Smooth muscle cell (in vitro differentiated cells): Measurements from ENCODE around the gene S100A16. TPM values are rescaled to one million over a fixed set of nuclear protein-coding genes. Genes with fewer than 3 reads are reported as not detected.

Experiments
- DNase-seq: peaks from one replicate; lab custom pipeline; 2025; ENCODE audit not compliant: unreplicated experiment; lab: John Stamatoyannopoulos, UW
- H2AFZ ChIP-seq: fragments of 200-600 bp; sonication (generic); 2 replicates; pipeline ENCODE4 v1.6.0; 2016; ENCODE audit warnings: antibody characterized with exemption, low read depth, mild to moderate bottlenecking
- H3F3A ChIP-seq: fragments of 200-600 bp; sonication (generic); 2 replicates; pipeline ENCODE4 v1.6.0; 2017; ENCODE audit warnings: antibody characterized with exemption, low read depth
- H3K27ac ChIP-seq: fragments of 200-600 bp; sonication (generic); 2 replicates; pipeline ENCODE4 v1.5.1; 2016; ENCODE audit warnings: low read depth, mild to moderate bottlenecking
- H3K27me3 ChIP-seq: fragments of 200-600 bp; sonication (generic); 2 replicates; pipeline ENCODE4 v1.6.1; 2016; ENCODE audit warnings: low read depth, mild to moderate bottlenecking
- H3K36me3 ChIP-seq: fragments of 200-600 bp; sonication (generic); 2 replicates; pipeline ENCODE4 v1.5.1; 2016; ENCODE audit warnings: low read depth
- H3K4me1 ChIP-seq: fragments of 200-600 bp; sonication (generic); 2 replicates; pipeline ENCODE4 v1.5.1; 2016; ENCODE audit warnings: low read depth
- H3K4me2 ChIP-seq: fragments of 200-600 bp; sonication (generic); 2 replicates; pipeline ENCODE4 v1.6.0; 2016; ENCODE audit warnings: mild to moderate bottlenecking
- H3K4me3 ChIP-seq: fragments of 200-600 bp; sonication (generic); 2 replicates; pipeline ENCODE4 v1.5.1; 2016; ENCODE audit warnings: mild to moderate bottlenecking
- H3K79me2 ChIP-seq: fragments of 200-600 bp; sonication (generic); 2 replicates; pipeline ENCODE4 v1.6.0; 2016; ENCODE audit warnings: low read depth, mild to moderate bottlenecking
- H3K9ac ChIP-seq: fragments of 200-600 bp; sonication (generic); 2 replicates; pipeline ENCODE4 v1.6.0; 2016; ENCODE audit warnings: low read depth
- H3K9me3 ChIP-seq: fragments of 200-600 bp; sonication (generic); replicated peaks from 2 replicates; pipeline ENCODE4 v1.5.1; 2016; ENCODE audit warnings: low read depth
- H4K20me1 ChIP-seq: fragments of 200-600 bp; sonication (generic); 2 replicates; pipeline ENCODE4 v1.6.0; 2016; ENCODE audit warnings: low read depth
- WGBS: methylation state at CpG from one replicate; pipeline ENCODE4 v1.1.7; 2016; ENCODE audit warnings: low lambda C conversion rate; 5-methylcytosine and 5-hydroxymethylcytosine counted together
- polyA plus RNA-seq: library from polyadenylated mRNA; unstranded; fragments of >200 nt; fragmentation: Nextera tagmentation; extraction: Ambion mirVana; gene quantifications from 2 replicates; pipeline ENCODE4 v1.2.1, GENCODE V29; 2016
- total RNA-seq: library from RNA; depleted of rRNA; stranded (reverse); fragments of >200 nt; gene quantifications from 2 replicates; pipeline ENCODE4 v1.2.3, GENCODE V29; 2014
- TF ChIP-seq, protein P1 (sequence below): fragments of 200-600 bp; sonication (generic); IDR thresholded peaks from 2 replicates; pipeline ENCODE4 v1.5.1; 2017; ENCODE audit warnings: borderline replicate concordance, mild to moderate bottlenecking, antibody characterized with exemption; ENCODE audit not compliant: insufficient read depth, poor library complexity, severe bottlenecking

The S100A16 gene
- total and polyA plus RNA-seq, 2 experiments from 2014 or later, result 238 to 302 TPM

DNA sequence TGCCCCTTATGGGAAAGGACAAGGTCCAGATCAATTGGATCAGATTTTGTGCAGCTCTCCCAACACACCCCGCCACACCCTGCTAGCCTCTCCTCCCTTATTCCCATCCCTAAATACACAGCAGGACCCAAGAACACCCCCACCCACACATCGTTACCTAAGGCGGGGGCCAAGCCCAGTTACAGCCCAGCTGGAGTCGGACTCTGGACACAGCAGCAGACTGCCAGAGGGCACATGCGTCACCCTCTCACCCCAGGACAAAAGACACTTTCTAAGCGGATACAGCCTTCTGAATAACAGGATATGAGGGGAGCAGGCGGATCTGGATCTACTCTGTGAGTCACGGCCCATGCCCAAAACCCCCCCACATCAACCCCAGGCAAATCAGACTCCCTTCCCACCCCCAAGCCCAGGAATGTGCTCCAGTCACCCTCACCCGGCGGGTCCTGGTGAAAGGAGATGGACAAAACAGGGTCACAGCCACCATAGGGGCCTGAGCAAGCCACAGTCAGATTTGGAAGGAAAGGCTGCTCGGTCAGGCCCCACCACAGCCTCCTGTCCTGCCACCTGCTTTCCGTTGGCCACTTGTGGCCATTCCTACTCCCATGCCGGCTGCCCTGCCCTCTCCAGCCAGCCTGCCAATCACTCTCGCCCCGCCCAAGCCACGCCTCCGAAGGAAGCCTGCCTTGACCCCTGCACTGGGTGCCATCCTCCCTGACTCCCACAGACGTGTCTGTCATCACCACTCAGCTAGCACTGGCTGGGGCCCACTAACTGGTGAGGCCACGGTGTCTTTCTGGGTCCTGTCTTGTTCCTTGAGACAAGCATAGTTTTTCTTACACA, 4.0 kb downstream of the S100A16 start:
- Histone ChIP-seq H3K36me3 (no peaks in the 10 kb centered on the region), H2AFZ (peak overlapping the region; percentile 0), H3K79me2 (peaks cover 33% of the 10 kb centered on the region), H3K27me3 (no peaks in the 10 kb centered on the region), H4K20me1 (no peaks in the 10 kb centered on the region), H3K27ac (peak overlapping the region; percentile 93), H3K4me3 (peak overlapping the region; percentile 24), H3K9ac (peak overlapping the region; percentile 81), H3K4me1 (peaks cover 47% of the 10 kb centered on the region), H3F3A (peaks cover 16% of the 10 kb centered on the region), H3K9me3 (no peaks in the 10 kb centered on the region), H3K4me2 (peak overlapping the region; percentile 99)
- TF ChIP-seq, protein P1, sequence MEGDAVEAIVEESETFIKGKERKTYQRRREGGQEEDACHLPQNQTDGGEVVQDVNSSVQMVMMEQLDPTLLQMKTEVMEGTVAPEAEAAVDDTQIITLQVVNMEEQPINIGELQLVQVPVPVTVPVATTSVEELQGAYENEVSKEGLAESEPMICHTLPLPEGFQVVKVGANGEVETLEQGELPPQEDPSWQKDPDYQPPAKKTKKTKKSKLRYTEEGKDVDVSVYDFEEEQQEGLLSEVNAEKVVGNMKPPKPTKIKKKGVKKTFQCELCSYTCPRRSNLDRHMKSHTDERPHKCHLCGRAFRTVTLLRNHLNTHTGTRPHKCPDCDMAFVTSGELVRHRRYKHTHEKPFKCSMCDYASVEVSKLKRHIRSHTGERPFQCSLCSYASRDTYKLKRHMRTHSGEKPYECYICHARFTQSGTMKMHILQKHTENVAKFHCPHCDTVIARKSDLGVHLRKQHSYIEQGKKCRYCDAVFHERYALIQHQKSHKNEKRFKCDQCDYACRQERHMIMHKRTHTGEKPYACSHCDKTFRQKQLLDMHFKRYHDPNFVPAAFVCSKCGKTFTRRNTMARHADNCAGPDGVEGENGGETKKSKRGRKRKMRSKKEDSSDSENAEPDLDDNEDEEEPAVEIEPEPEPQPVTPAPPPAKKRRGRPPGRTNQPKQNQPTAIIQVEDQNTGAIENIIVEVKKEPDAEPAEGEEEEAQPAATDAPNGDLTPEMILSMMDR, result no peak
- 11% methylated on average over 19 of the region's 19 CpGs for WGBS
- no peak for DNase-seq

DNA sequence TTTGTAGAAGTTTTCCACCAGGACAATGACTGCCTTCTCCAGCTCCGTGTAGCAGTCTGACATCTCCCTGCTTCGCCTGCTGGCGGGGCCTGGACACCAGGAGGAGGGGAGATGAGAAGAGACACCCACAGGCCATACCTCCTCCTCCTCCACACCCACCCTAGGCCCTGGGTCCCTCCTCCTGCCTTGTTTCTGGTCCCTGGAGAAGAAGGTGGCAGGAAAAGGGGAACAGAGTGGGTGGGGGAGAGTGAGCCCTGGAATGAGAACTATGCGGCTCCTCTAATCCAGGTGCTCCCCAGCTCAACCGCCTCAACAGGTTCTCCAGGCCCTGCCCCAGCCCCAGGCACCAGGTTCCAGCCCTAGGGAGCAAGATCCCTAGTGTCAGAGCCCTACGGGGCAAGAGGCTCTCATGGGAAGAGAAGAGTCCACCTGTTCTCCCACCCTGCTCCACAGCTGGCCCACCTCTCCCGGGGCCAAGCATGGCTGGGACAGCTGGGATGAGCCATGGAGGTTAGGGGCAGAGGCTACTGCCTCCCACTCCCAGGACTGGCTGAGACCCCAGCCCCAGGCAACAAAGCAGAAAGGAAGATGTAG, 4.8 kb downstream of the S100A16 start:
- peak overlapping the region; percentile 81 for H3K9ac ChIP-seq
- H3K4me3 ChIP-seq, result peak overlapping the region; percentile 24
- TF ChIP-seq, protein P1, result no peak
- WGBS, result 71% methylated on average over 7 of the region's 7 CpGs
- no peak for DNase-seq
- H4K20me1 ChIP-seq, result no peaks in the 10 kb centered on the region
- no peaks in the 10 kb centered on the region for H3K9me3 ChIP-seq
- no peak overlapping the region for H2AFZ ChIP-seq
- peaks cover 46% of the 10 kb centered on the region for H3K4me1 ChIP-seq
- H3K4me2 ChIP-seq, result peak overlapping the region; percentile 99
- no peaks in the 10 kb centered on the region for H3K36me3 ChIP-seq
- H3K27me3 ChIP-seq, result no peaks in the 10 kb centered on the region
- peaks cover 29% of the 10 kb centered on the region for H3K79me2 ChIP-seq
- peak overlapping the region; percentile 93 for H3K27ac ChIP-seq
- H3F3A ChIP-seq, result peaks cover 16% of the 10 kb centered on the region

DNA sequence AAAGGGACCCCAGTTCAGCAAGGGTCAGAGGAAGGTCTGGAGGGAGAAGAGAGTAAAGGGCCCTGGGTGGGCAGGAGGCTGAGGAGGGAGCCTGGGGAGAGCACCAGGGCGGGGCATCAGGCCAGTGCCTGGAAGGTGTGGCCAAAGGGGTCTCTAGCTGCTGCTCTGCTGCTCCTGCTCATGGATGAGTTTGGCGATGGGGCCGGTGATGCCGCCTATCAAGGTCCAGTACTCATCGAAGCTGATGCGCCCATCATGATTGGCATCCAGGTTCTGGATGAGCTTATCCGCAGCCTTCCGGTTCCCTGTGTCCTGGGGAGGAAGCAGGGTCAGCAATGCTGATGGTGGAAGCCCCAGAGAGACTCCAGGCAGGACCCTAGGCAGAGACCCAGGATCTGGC, 5.6 kb downstream of the S100A16 start:
- Histone ChIP-seq H2AFZ (no peak overlapping the region), H3K4me1 (peaks cover 38% of the 10 kb centered on the region), H3K4me3 (no peak overlapping the region), H3K36me3 (no peaks in the 10 kb centered on the region), H3K27me3 (no peaks in the 10 kb centered on the region), H3K79me2 (peaks cover 21% of the 10 kb centered on the region), H3K27ac (peak overlapping the region; percentile 93), H3K4me2 (no peak overlapping the region), H4K20me1 (no peaks in the 10 kb centered on the region), H3K9ac (no peak overlapping the region), H3F3A (peaks cover 16% of the 10 kb centered on the region), H3K9me3 (no peaks in the 10 kb centered on the region)
- 94% methylated on average over 8 of the region's 8 CpGs for WGBS
- no peak for DNase-seq
- TF ChIP-seq, protein P1, result no peak
